NOMO-1 (cell line): ENCODE results near the gene CCL19.

Experiments
- DNase-seq, 2 experiments: peaks; one replicate each; lab custom pipeline; 2025; ENCODE audit not compliant: unreplicated experiment in 2 of 2; lab: John Stamatoyannopoulos, UW

CCL19 gene

GRCh38 chr9:34642679-34643078, 48.4 kb downstream of the CCL19 start:
- no peak for DNase-seq
